WTC11 (cell line): Measurements from ENCODE around the gene HS2ST1. TPM values are rescaled to one million over a fixed set of nuclear protein-coding genes. Genes with fewer than 3 reads are reported as not detected.

ENCODE experiments used
- AFF4 ChIP-seq: sonication (generic); formaldehyde crosslinking; IDR thresholded peaks from 2 replicates; pipeline ENCODE4 v1.8.1; 2023; ENCODE audit warnings: mild to moderate bottlenecking, missing genetic modification reagents, borderline replicate concordance
- ARID4B ChIP-seq: sonication (generic); formaldehyde crosslinking; IDR thresholded peaks from 2 replicates; pipeline ENCODE4 v1.8.0; 2023; ENCODE audit warnings: missing genetic modification reagents, mild to moderate bottlenecking, borderline replicate concordance
- CBFB ChIP-seq: sonication (generic); formaldehyde crosslinking; IDR thresholded peaks from 2 replicates; pipeline ENCODE4 v1.8.1; 2022; ENCODE audit warnings: mild to moderate bottlenecking, low read depth, missing genetic modification reagents
- CREB1 ChIP-seq: sonication (generic); formaldehyde crosslinking; IDR thresholded peaks from 2 replicates; pipeline ENCODE4 v1.8.0; 2023; ENCODE audit warnings: mild to moderate bottlenecking, missing genetic modification reagents
- CTCF ChIP-seq: fragments of 200-600 bp; IDR thresholded peaks from 2 replicates; pipeline ENCODE4 v1.8.0; 2022; ENCODE audit warnings: antibody characterized with exemption
- ETV6 ChIP-seq: sonication (generic); formaldehyde crosslinking; IDR thresholded peaks from 2 replicates; pipeline ENCODE4 v1.8.1; 2022; ENCODE audit warnings: mild to moderate bottlenecking, missing genetic modification reagents
- FOXP1 ChIP-seq: sonication (generic); formaldehyde crosslinking; IDR thresholded peaks from 2 replicates; pipeline ENCODE4 v1.8.0; 2022; ENCODE audit warnings: missing genetic modification reagents, mild to moderate bottlenecking, moderate library complexity, borderline replicate concordance
- HMGXB4 ChIP-seq: sonication (generic); formaldehyde crosslinking; IDR thresholded peaks from 2 replicates; pipeline ENCODE4 v1.8.1; 2023; ENCODE audit warnings: mild to moderate bottlenecking, moderate library complexity, missing genetic modification reagents
- KAT7 ChIP-seq: sonication (generic); formaldehyde crosslinking; IDR thresholded peaks from 2 replicates; pipeline ENCODE4 v1.8.1; 2023; ENCODE audit warnings: missing genetic modification reagents, mild to moderate bottlenecking, borderline replicate concordance
- MAX ChIP-seq: sonication (generic); formaldehyde crosslinking; IDR thresholded peaks from 2 replicates; pipeline ENCODE4 v1.8.0; 2022; ENCODE audit warnings: mild to moderate bottlenecking, missing genetic modification reagents
- MYBL2 ChIP-seq: sonication (generic); formaldehyde crosslinking; IDR thresholded peaks from 2 replicates; pipeline ENCODE4 v1.8.1; 2023; ENCODE audit warnings: mild to moderate bottlenecking, moderate library complexity, missing genetic modification reagents
- NFYB ChIP-seq: sonication (generic); formaldehyde crosslinking; conservative IDR thresholded peaks from 2 replicates; pipeline ENCODE4 v1.8.0; 2022; ENCODE audit warnings: low read depth, missing genetic modification reagents
- PREB ChIP-seq: sonication (generic); formaldehyde crosslinking; IDR thresholded peaks from 2 replicates; pipeline ENCODE4 v1.8.1; 2022; ENCODE audit warnings: mild to moderate bottlenecking, missing genetic modification reagents, moderate library complexity, borderline replicate concordance
- SMAD3 ChIP-seq: sonication (generic); formaldehyde crosslinking; IDR thresholded peaks from 2 replicates; pipeline ENCODE4 v1.8.0; 2022; ENCODE audit warnings: missing genetic modification reagents, mild to moderate bottlenecking, borderline replicate concordance
- SMAD4 ChIP-seq: sonication (generic); formaldehyde crosslinking; IDR thresholded peaks from 2 replicates; pipeline ENCODE4 v1.8.0; 2022; ENCODE audit warnings: mild to moderate bottlenecking, missing genetic modification reagents
- SOX15 ChIP-seq: fragments of 250-450 bp; sonication (Bioruptor Pico); IDR thresholded peaks from 2 replicates; pipeline ENCODE4 v1.9.0; 2021; ENCODE audit warnings: mild to moderate bottlenecking
- TP53 ChIP-seq: sonication (generic); formaldehyde crosslinking; IDR thresholded peaks from 2 replicates; pipeline ENCODE4 v1.8.1; 2023; ENCODE audit warnings: mild to moderate bottlenecking, missing genetic modification reagents
- ZBTB21 ChIP-seq: sonication (generic); formaldehyde crosslinking; IDR thresholded peaks from 2 replicates; pipeline ENCODE4 v1.8.1; 2023; ENCODE audit warnings: mild to moderate bottlenecking, missing genetic modification reagents, borderline replicate concordance
- ZNF512 ChIP-seq: sonication (generic); formaldehyde crosslinking; IDR thresholded peaks from 2 replicates; pipeline ENCODE4 v1.8.1; 2022; ENCODE audit warnings: missing genetic modification reagents, borderline replicate concordance
- ZSCAN18 ChIP-seq: fragments of 250-450 bp; sonication (Bioruptor Pico); IDR thresholded peaks from 2 replicates; pipeline ENCODE4 v2.1.2; 2022; ENCODE audit warnings: mild to moderate bottlenecking, moderate library complexity
- total RNA-seq: library from RNA; stranded (reverse); gene quantifications from 3 replicates; pipeline ENCODE4 v1.2.3, GENCODE V29; 2021

HS2ST1 gene
- total RNA-seq, 1 experiment from 2014 or later, result 24.7 TPM

GRCh38 chr1:87151500-87152421 is 237.3 kb downstream of the HS2ST1 start (continued):
- no peak for TF ChIP-seq ZSCAN18 (CRISPR knock-in tag)
- TF ChIP-seq MAX (CRISPR knock-in tag), result 0 out of 2 replicates have a peak, but pooled peaks have one; percentile 55
- no peak for TF ChIP-seq PREB
- no peak for TF ChIP-seq SMAD3 (CRISPR knock-in tag)
- TF ChIP-seq KAT7, result no peak
- peak; percentile 31; the same call in 1 of the 2 replicates for TF ChIP-seq CTCF
- TF ChIP-seq MYBL2 (CRISPR knock-in tag), result no peak
- 0 out of 2 replicates have a peak, but pooled peaks have one; percentile 25 for TF ChIP-seq FOXP1
- TF ChIP-seq SOX15 (CRISPR knock-in tag), result no peak
- TF ChIP-seq NFYB (CRISPR knock-in tag), result no peak
- TF ChIP-seq HMGXB4, result 0 out of 2 replicates have a peak, but pooled peaks have one; percentile 41
- 0 out of 2 replicates have a peak, but pooled peaks have one; percentile 52 for TF ChIP-seq AFF4 (CRISPR knock-in tag)
- no peak for TF ChIP-seq ETV6 (CRISPR knock-in tag)
- no peak for TF ChIP-seq CBFB (CRISPR knock-in tag)
- TF ChIP-seq ARID4B (CRISPR knock-in tag), result no peak
- TF ChIP-seq ZBTB21 (CRISPR knock-in tag), result no peak
- TF ChIP-seq TP53 (CRISPR knock-in tag), result 0 out of 2 replicates have a peak, but pooled peaks have one; percentile 46
- TF ChIP-seq ZNF512 (CRISPR knock-in tag), result no peak
- TF ChIP-seq CREB1 (CRISPR knock-in tag), result no peak
- TF ChIP-seq SMAD4 (CRISPR knock-in tag), result no peak
